GM12873 (cell line): ENCODE results near the gene AHCYL2.
A peak's percentile ranks its signal among the peaks of the same experiment; 100 is the strongest.

ENCODE experiments used
- CTCF ChIP-seq: IDR thresholded peaks from 2 replicates; pipeline ENCODE4 v1.5.1; 2012; ENCODE audit warnings: low read depth, mild to moderate bottlenecking, moderate library complexity, low read length, control low read depth; ENCODE audit not compliant: insufficient read depth; ENCODE audit errors: missing control alignments

The AHCYL2 gene

GRCh38 chr7:129356176-129356575 lies 131.3 kb downstream of the AHCYL2 start:
- no peak for TF ChIP-seq CTCF

- TF ChIP-seq CTCF: no peak
These were observed 134.3 kb downstream of the AHCYL2 start for GRCh38 chr7:129359176-129359575.

- no peak for TF ChIP-seq CTCF
These were observed 134.8 kb downstream of the AHCYL2 start for GRCh38 chr7:129359638-129360037.

- no peak for TF ChIP-seq CTCF
These were observed 136.9 kb downstream of the AHCYL2 start for GRCh38 chr7:129361771-129362170.

GRCh38 chr7:129362496-129362895 lies 137.7 kb downstream of the AHCYL2 start:
- TF ChIP-seq CTCF: no peak

- TF ChIP-seq CTCF: no peak
These were observed 142.5 kb downstream of the AHCYL2 start for GRCh38 chr7:129367349-129367699.

- TF ChIP-seq CTCF: peak; percentile 95
These were observed 143.0 kb downstream of the AHCYL2 start for GRCh38 chr7:129367700-129368388.
